Lower leg skin (tissue), 4 donors: ENCODE data around the gene OTUD1. TPM values are rescaled to one million over a fixed set of nuclear protein-coding genes. Genes with fewer than 3 reads are reported as not detected.

Experiments used
- DNase-seq, 2 donors: peaks; one replicate each; pipeline ENCODE4 v3.0.0-alpha.2; 2019; ENCODE audit warnings: low spot score in 2 of 2
- H3K4me3 ChIP-seq: fragments of 200-600 bp; sonication (generic); 2 replicates; pipeline ENCODE4 v1.5.1; 2017; ENCODE audit warnings: mild to moderate bottlenecking, low read depth; ENCODE audit not compliant: poor library complexity, severe bottlenecking
- POLR2A ChIP-seq, 2 donors: fragments of 450-650 bp; IDR thresholded peaks; one replicate each; pipeline ENCODE4 v1.6.1; 2016 to 2017; ENCODE audit warnings: antibody characterized with exemption in 2 of 2, mild to moderate bottlenecking in 1 of 2, moderate library complexity in 1 of 2
- WGBS, 2 donors: methylation state at CpG; one replicate each; pipeline ENCODE4 v1.1.5; 2018; 5-methylcytosine and 5-hydroxymethylcytosine counted together
- intact Hi-C: fragments of 100-400 bp; cut with DNase I; formaldehyde crosslinking; loops from one replicate; pipeline ENCODE4 v1.15.0; 2023; ENCODE audit warnings: low total_unique reads
- total RNA-seq, 4 donors: library from RNA; depleted of rRNA; stranded (reverse); fragments of >200 nt; gene quantifications; one replicate each; pipeline ENCODE4 v1.1.0, GENCODE V29; 2016
- TF ChIP-seq, protein P1 (sequence below), 3 donors: fragments of 450-650 bp; IDR thresholded peaks; one replicate each; pipeline ENCODE4 v1.5.1; 2016; ENCODE audit warnings: antibody characterized with exemption in 3 of 3, mild to moderate bottlenecking in 3 of 3, moderate library complexity in 2 of 3

The OTUD1 gene
- total RNA-seq, 4 donors from 2014 or later: 29.4 to 48.5 (median 34.8) TPM

DNA sequence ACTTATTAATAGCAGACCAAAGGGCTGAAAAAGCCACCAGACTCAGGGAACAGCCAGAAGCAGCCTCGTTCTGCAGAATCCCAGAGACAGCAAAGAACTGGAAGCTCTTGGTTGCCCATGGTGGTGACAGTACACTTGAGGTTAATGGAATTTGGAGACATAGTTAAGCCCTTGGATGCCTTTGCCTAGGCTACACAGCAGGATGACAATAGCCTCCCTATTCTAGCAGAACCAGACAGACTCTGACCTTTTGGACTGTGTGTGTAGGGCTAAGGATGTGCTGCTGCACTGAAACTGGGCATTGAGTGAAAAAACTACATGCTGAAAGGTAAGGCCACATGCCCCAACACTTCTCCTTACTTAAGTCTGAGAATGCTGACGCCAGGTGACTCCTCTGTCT lies 22.7 kb downstream of the OTUD1 start:
- DNase-seq: no peak
- WGBS, 2 donors: 66 to 76% methylated on average over 2 of the region's 2 CpGs
- intact Hi-C loops: no loop called here
- no peak overlapping the region for H3K4me3 ChIP-seq
- TF ChIP-seq, protein P1, sequence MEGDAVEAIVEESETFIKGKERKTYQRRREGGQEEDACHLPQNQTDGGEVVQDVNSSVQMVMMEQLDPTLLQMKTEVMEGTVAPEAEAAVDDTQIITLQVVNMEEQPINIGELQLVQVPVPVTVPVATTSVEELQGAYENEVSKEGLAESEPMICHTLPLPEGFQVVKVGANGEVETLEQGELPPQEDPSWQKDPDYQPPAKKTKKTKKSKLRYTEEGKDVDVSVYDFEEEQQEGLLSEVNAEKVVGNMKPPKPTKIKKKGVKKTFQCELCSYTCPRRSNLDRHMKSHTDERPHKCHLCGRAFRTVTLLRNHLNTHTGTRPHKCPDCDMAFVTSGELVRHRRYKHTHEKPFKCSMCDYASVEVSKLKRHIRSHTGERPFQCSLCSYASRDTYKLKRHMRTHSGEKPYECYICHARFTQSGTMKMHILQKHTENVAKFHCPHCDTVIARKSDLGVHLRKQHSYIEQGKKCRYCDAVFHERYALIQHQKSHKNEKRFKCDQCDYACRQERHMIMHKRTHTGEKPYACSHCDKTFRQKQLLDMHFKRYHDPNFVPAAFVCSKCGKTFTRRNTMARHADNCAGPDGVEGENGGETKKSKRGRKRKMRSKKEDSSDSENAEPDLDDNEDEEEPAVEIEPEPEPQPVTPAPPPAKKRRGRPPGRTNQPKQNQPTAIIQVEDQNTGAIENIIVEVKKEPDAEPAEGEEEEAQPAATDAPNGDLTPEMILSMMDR (IDR thresholded peaks at IDR 0.05): no peak
- no peak for TF ChIP-seq POLR2A (IDR thresholded peaks at IDR 0.05)

DNA sequence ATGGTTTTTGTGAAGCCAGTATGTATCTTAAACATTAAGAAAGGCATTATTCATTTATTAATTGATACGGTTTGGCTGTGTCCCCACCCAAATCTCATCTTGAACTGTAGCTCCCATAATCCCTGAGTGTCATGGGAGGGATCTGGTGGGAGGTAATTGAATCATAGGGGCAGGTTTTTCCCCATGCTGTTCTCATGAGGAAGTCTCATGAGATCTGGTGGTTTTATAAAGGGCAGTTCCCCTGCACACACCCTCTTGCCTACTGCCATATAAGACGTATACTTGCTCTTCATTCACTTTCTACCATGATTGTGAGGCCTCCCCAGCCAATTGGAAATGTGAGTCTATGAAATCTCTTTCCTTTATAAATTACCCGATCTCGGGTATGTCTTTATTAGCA lies 28.1 kb downstream of the OTUD1 start:
- no peak overlapping the region for H3K4me3 ChIP-seq
- no peak for DNase-seq
- TF ChIP-seq POLR2A (IDR thresholded peaks at IDR 0.05): no peak
- TF ChIP-seq, protein P1 (IDR thresholded peaks at IDR 0.05): no peak
- 88 to 90% methylated on average over 4 of the region's 4 CpGs for whole genome bisulfite sequencing, 2 donors
- intact Hi-C loops: no loop called here

DNA sequence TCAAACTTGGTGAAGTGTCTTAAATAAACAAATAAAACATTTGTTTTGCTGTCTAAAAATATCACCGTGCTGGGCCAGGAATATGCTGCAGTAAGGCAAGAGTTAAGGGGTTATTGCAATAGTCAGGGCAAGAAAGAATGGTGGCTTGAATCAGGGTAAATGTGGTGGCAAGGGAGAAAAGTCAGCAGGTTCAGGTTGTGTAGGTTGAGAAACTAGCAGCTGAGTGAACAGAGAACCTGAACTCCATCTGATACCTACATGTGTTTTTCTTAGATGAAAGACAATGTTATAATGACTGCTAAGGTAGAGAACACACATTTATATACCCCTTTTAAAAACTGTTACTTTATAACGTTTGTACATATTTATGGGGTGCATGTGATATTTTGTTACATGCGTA lies 28.7 kb downstream of the OTUD1 start:
- H3K4me3 ChIP-seq: no peak overlapping the region
- intact Hi-C loops: no loop called here
- TF ChIP-seq, protein P1 (IDR thresholded peaks at IDR 0.05): no peak
- no peak for TF ChIP-seq POLR2A (IDR thresholded peaks at IDR 0.05)
- 84 to 90% methylated on average over 3 of the region's 3 CpGs for WGBS, 2 donors
- no peak for DNase-seq

DNA sequence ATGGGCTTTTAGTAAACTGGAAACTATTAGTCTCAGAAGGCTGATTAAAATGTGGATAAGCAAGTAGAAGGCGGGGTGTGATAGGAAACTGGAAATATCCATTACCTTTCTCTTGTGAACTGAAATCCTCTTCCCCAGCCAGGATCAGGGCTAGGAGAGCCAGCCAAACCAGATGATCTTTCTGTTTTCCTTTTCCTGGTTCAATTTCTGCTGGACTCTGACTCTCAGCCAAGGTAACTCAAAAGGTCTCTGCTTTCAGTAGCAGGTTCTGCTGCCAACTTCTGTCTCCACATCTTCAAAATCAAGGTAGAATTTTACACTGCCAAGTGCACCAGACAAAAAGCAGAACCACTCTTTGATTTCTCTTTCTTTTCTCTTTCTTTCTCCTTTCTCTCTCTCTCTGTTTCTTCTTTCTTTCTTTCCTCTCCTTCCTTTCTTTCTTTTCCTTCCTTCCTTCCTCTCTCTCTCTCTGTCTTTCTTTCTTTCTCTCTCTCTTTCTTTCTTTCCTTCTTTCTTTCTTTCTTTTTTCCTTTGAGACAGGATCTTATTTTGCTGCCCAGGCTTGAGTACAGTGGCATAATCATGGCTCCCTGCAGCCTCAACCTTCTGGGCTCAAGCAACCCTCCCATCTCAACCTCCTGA lies 30.8 kb downstream of the OTUD1 start:
- intact Hi-C loops: no loop called here
- no peak overlapping the region for H3K4me3 ChIP-seq
- DNase-seq: no peak
- TF ChIP-seq POLR2A (IDR thresholded peaks at IDR 0.05): no peak
- TF ChIP-seq, protein P1 (IDR thresholded peaks at IDR 0.05): no peak
- WGBS, 2 donors: 68 to 71% methylated on average over 1 of the region's 1 CpG

DNA sequence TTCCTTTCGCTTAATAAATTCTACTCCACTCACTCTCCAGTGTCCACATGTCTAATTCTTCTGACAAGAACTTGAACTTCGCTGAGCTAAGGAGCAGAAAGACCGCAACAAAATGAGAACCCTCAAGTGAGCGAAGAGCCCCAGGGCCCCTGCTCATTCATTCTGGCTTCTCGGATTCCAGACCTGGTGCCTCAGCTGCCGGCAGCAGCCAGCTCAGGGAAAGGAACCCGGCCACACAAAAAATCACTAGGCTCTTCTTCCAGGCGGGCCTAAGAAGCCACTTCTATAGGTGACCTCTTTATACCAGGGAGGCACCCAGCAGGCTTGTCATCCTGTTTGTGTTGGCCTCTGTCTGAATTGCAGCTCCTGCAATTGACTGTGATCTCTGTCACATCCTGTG lies 33.3 kb downstream of the OTUD1 start:
- no peak for DNase-seq
- intact Hi-C loops: no loop called here
- 80 to 84% methylated on average over 8 of the region's 8 CpGs for WGBS, 2 donors
- no peak overlapping the region for H3K4me3 ChIP-seq
- TF ChIP-seq, protein P1 (IDR thresholded peaks at IDR 0.05): no peak
- no peak for TF ChIP-seq POLR2A (IDR thresholded peaks at IDR 0.05)

DNA sequence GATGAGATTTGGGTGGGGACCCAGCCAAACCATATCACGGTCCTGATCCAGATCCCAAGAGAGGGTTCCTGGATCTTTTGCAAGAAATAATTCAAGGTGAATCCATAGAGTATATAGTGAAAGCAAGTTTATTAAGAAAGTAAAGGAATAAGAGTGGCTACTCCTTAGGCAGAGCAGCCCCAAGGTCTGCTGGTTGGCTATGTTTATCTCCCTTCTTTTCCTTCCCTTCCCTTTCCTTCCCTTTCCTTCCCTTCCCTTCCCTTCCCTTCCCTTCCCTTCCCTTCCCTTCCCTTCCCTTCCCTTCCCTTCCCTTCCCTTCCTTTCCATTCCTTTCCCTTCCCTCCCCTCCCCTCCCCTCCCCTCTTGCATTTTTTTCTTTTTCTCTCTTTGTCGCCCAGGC lies 35.2 kb downstream of the OTUD1 start:
- 88 to 91% methylated on average over 2 of the region's 2 CpGs for WGBS, 2 donors
- intact Hi-C loops: no loop called here
- TF ChIP-seq POLR2A (IDR thresholded peaks at IDR 0.05): no peak
- TF ChIP-seq, protein P1 (IDR thresholded peaks at IDR 0.05): no peak
- no peak overlapping the region for H3K4me3 ChIP-seq
- no peak for DNase-seq
